HG03135 (cell line): Measurements from ENCODE around the gene TP53TG3.
"Not testable (repeated sequence)": the region's sequence is repeated elsewhere in the genome, so short reads cannot be mapped to it uniquely, and the experiment has no call there.

Experiments used
- ATAC-seq: cut with Tn5 transposase; IDR thresholded peaks from one replicate; pipeline ENCODE4 v1.9.1; 2021; ENCODE audit warnings: mild to moderate bottlenecking, moderate library complexity; ENCODE audit not compliant: unreplicated experiment

The TP53TG3 gene, protein sequence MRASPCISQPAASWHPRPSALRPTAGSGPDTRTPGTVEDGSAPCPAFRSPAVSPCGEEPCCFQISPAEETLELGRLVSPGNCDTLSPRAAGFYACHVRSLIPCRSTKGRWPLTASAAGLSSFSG

GRCh38 chr16:32676065-32676464 is at the start of gene TP53TG3:
Gene TP53TG3, minus strand, starts transcription at chr16:32676165. Its CDS starts 68 bp downstream, at chr16:32676097.
- not testable (repeated sequence) for ATAC-seq

- ATAC-seq, result not testable (repeated sequence)
Measured at GRCh38 chr16:32650876-32651275, 25.1 kb downstream of the TP53TG3 start.

DNA sequence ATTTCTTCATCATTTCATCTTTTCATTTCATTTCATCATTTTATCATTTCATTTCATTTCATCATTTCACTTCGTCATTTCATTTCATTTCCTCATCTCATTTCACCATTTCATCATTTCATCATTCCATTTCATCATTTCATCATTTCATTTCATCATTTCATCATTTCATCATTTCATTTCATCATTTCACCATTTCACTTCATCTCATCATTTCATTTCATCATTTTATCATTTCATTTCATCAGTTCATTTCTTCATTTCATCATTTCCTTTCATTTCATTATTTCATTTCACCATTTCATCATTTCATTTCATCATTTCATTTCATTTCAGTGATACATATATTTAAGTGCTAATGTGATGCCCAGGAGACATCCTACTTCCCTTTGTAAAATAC is 28.4 kb downstream of the TP53TG3 start:
- ATAC-seq, result not testable (repeated sequence)

DNA sequence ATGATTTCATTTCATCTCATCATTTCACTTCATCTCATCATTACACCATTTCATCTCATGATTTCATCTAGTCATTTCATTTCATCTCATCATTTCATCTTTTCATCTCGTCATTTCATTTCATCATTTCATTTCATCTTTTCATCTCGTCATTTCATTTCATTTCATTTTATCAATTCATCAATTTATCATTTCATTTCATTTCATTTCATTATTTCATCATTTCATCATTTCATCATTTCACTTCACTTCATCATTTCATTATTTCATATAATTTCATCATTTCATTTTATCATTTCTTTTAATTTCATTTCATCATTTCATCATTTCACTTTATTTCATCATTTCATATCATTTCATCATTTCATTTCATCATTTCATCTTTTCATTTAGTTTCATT is 29.2 kb downstream of the TP53TG3 start:
- ATAC-seq, result not testable (repeated sequence)

GRCh38 chr16:32646177-32646576 is 29.8 kb downstream of the TP53TG3 start:
- not testable (repeated sequence) for ATAC-seq

GRCh38 chr16:32645278-32645908 is 30.6 kb downstream of the TP53TG3 start:
- not testable (repeated sequence) for ATAC-seq

GRCh38 chr16:32644715-32645114 is 31.2 kb downstream of the TP53TG3 start:
- ATAC-seq, result not testable (repeated sequence)

DNA sequence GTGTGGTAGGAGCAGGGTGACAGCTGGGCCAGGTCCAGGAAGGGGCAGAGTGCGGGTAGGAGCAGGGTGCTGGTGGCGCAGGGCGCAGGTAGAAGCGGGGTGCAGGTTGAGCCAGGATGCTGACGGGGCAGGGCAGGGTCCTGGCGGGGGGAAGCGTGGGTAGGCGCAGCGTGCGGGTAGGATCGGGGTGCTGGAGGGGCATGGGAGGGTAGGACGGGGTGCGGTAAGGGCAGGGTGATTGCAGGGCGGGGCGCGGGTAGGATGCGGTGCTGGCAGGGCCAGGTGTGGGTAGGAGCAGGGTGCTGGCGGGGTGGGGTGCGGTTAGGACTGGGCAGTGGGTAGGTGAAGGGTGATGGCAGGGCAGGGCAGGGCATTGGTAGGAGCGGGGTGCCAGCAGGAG is 38.4 kb downstream of the TP53TG3 start:
- not testable (repeated sequence) for ATAC-seq

GRCh38 chr16:32632096-32632495 is 43.9 kb downstream of the TP53TG3 start:
- not testable (repeated sequence) for ATAC-seq
